Osteocyte (in vitro differentiated cells): ENCODE data around the gene RNF224. TPM values are rescaled to one million over a fixed set of nuclear protein-coding genes. Genes with fewer than 3 reads are reported as not detected.

ENCODE experiments used
- DNase-seq: peaks from one replicate; pipeline ENCODE4 v3.0.0; 2021; ENCODE audit warnings: mixed read lengths; ENCODE audit not compliant: unreplicated experiment; ENCODE audit errors: extremely low spot score
- H3K27ac Mint-ChIP-seq: one replicate; pipeline ENCODE4 v1.8.0; 2021; ENCODE audit warnings: mild to moderate bottlenecking, mixed read lengths; ENCODE audit not compliant: unreplicated experiment
- H3K27me3 Mint-ChIP-seq: one replicate; pipeline ENCODE4 v1.8.0; 2021; ENCODE audit warnings: mixed read lengths; ENCODE audit not compliant: unreplicated experiment
- H3K36me3 Mint-ChIP-seq: one replicate; pipeline ENCODE4 v1.8.0; 2021; ENCODE audit warnings: mixed read lengths; ENCODE audit not compliant: unreplicated experiment
- H3K4me1 Mint-ChIP-seq: one replicate; pipeline ENCODE4 v1.8.0; 2021; ENCODE audit warnings: mixed read lengths; ENCODE audit not compliant: unreplicated experiment
- H3K4me3 Mint-ChIP-seq: one replicate; pipeline ENCODE4 v1.8.0; 2021; ENCODE audit warnings: mild to moderate bottlenecking, moderate library complexity, mixed read lengths; ENCODE audit not compliant: unreplicated experiment
- H3K9me3 Mint-ChIP-seq: one replicate; pipeline ENCODE4 v1.8.0; 2021; ENCODE audit warnings: mixed read lengths; ENCODE audit not compliant: unreplicated experiment
- total RNA-seq: library from RNA; stranded (reverse); gene quantifications from 2 replicates; pipeline ENCODE4 v1.2.1, GENCODE V29; 2021
- TF ChIP-seq, protein P1 (sequence below): fragments of 200-600 bp; sonication (generic); IDR thresholded peaks from 2 replicates; pipeline ENCODE4 v1.5.0; 2021; ENCODE audit warnings: antibody characterized with exemption, mild to moderate bottlenecking, moderate library complexity

RNF224 gene
- total RNA-seq, 1 donor from 2014 or later = not detected

DNA sequence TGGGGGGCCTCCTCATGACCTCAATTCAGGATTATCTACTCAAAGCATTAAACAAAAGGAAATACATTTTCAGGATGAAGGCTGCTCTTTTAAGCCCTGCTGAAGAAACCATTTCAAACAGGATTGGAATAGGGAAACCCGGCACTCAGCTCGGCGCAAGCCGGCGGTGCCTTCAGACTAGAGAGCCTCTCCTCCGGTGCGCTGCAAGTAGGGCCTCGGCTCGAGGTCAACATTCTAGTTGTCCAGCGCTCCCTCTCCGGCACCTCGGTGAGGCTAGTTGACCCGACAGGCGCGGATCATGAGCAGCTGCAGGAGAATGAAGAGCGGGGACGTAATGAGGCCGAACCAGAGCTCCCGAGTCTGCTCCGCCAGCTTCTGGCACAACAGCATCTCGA, 22.6 kb upstream of the RNF224 start:
- TF ChIP-seq, protein P1, sequence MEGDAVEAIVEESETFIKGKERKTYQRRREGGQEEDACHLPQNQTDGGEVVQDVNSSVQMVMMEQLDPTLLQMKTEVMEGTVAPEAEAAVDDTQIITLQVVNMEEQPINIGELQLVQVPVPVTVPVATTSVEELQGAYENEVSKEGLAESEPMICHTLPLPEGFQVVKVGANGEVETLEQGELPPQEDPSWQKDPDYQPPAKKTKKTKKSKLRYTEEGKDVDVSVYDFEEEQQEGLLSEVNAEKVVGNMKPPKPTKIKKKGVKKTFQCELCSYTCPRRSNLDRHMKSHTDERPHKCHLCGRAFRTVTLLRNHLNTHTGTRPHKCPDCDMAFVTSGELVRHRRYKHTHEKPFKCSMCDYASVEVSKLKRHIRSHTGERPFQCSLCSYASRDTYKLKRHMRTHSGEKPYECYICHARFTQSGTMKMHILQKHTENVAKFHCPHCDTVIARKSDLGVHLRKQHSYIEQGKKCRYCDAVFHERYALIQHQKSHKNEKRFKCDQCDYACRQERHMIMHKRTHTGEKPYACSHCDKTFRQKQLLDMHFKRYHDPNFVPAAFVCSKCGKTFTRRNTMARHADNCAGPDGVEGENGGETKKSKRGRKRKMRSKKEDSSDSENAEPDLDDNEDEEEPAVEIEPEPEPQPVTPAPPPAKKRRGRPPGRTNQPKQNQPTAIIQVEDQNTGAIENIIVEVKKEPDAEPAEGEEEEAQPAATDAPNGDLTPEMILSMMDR = no peak
- peaks cover 8% of the 10 kb centered on the region for H3K36me3 Mint-ChIP-seq
- peak overlapping the region; percentile 86 for H3K4me3 Mint-ChIP-seq
- no peaks in the 10 kb centered on the region for H3K27me3 Mint-ChIP-seq
- no peak for DNase-seq
- no peaks in the 10 kb centered on the region for H3K9me3 Mint-ChIP-seq
- H3K27ac Mint-ChIP-seq = peak overlapping the region; percentile 79
- H3K4me1 Mint-ChIP-seq = peaks cover 49% of the 10 kb centered on the region

DNA sequence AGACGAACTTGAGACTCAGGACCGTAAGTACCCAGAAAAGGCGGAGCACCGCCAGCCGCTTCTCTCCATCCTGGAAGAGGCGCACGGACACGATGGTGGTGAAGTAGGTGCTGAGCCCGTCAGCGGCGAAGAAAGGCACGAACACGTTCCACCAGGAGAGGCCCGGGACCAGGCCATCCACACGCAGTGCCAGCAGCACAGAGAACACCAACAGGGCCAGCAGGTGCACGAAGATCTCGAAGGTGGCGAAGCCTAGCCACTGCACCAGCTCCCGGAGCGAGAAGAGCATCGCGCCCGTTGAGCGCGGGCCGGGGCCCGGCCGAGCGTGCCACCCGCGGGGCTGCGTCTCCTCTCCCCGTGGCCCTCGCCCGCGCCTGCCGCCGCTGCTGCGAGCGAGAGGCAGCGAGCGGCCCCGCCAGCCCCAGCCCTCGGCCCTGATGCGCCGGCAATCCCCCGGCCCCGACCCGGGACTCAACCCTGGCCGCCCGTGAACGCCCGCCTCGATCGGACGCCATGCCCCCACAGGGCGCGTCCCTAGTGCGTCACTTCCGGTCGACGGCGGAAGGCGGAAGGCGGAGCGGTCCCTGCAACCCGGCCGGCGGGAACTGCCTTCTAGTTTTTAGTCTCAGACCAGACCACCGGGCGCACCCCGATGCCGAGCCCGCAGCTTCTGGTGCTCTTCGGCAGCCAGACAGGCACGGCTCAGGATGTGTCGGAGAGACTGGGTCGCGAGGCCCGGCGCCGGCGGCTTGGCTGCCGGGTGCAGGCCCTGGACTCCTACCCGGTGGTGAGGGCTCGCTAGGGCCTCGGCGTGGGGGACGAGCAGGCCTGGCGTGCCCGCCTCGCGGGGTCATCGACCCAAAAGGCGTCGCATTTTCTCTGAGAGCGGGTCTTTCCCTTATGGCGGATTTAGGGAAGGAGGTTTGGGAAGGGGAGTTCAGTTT, 21.9 kb upstream of the RNF224 start, which contains the start of the genes NDOR1 and TMEM203:
TSS of gene NDOR1 (plus strand) at position 575 of the 944 bp plus-strand sequence. CDS start at position 653, 78 bp downstream.
TSS of gene TMEM203 (minus strand) at position 523 of the 944 bp plus-strand sequence. CDS start at position 289, 234 bp downstream.
- H3K36me3 Mint-ChIP-seq = peaks cover 8% of the 10 kb centered on the region
- peaks cover 49% of the 10 kb centered on the region for H3K4me1 Mint-ChIP-seq
- H3K27me3 Mint-ChIP-seq = no peaks in the 10 kb centered on the region
- TF ChIP-seq, protein P1 = no peak
- no peaks in the 10 kb centered on the region for H3K9me3 Mint-ChIP-seq
- peak within 1 kb of the TSS; percentile 86 for H3K4me3 Mint-ChIP-seq
- DNase-seq = peak; percentile 95
- peak within 1 kb of the TSS; percentile 85 for H3K27ac Mint-ChIP-seq

DNA sequence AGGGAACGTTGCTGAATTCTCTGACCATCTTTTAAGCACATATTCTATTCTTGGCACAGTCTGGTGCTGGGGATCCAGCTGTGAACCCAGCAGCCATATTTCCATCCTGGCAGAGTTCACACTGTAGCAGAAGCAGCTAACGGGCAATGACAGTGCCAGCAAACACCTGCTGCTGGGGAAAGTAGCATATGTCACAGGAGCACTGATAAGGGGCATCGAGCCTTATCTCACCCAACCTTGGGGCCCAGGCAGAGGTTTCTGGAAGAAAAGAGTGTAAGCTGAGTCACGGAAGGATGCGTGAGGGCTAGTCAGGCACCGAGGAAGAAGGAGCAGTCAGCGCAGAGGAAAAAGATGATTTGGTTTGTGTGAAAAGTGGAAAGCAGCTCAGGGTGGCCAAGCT, 20.7 kb upstream of the RNF224 start:
- TF ChIP-seq, protein P1 = no peak
- Mint-ChIP-seq H3K4me1 (peaks cover 41% of the 10 kb centered on the region), H3K4me3 (peak overlapping the region; percentile 86), H3K27me3 (no peaks in the 10 kb centered on the region), H3K9me3 (no peaks in the 10 kb centered on the region), H3K27ac (peak overlapping the region; percentile 19), H3K36me3 (peaks cover 8% of the 10 kb centered on the region)
- DNase-seq = no peak

DNA sequence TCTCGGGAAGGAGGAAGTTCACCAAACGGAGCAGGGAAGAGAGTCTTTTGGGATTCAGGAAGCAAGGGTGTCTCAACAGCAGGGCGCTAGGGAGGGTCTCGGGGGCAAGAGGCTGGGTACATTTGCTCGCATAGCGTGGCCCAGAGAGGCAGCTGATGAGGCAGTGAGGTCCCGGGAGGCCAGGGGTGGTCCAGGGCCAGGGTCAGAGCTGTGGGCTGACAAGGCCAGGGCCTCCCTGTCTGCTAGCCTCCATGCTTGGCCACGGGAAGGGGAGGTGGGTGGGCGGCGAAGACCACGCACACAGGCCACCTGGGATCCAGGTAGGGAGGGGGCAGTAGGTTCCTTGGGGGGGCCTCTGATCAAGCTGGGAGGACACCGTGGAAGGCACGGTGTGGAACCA, 15.8 kb upstream of the RNF224 start:
- TF ChIP-seq, protein P1 = no peak
- DNase-seq = no peak
- H3K27me3 Mint-ChIP-seq = no peaks in the 10 kb centered on the region
- H3K4me3 Mint-ChIP-seq = no peak overlapping the region
- peaks cover 11% of the 10 kb centered on the region for H3K36me3 Mint-ChIP-seq
- peaks cover 10% of the 10 kb centered on the region for H3K4me1 Mint-ChIP-seq
- no peak overlapping the region for H3K27ac Mint-ChIP-seq
- H3K9me3 Mint-ChIP-seq = no peaks in the 10 kb centered on the region

DNA sequence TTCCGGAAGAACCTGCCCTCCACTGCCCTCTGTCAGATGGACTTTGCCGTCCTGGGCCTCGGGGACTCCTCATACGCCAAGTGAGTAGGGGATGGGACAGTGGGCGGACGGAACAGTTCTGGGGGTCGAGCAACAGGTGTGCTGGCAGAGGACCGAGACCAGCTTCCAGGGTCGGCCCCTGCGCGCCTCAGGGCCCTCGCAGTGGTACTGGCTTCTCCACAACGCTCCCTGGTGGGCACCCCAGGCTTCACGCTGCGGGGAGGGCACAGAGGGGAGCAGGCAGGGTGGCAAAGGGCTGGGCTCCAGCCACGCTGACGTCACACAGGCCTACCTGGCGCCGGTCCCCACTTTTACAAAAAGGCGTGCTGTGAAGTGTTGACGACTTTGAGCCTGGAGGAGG, 14.8 kb upstream of the RNF224 start:
- no peak overlapping the region for H3K4me3 Mint-ChIP-seq
- H3K27ac Mint-ChIP-seq = no peak overlapping the region
- no peak for DNase-seq
- TF ChIP-seq, protein P1 = no peak
- H3K27me3 Mint-ChIP-seq = no peaks in the 10 kb centered on the region
- peaks cover under 1% of the 10 kb centered on the region for H3K4me1 Mint-ChIP-seq
- no peaks in the 10 kb centered on the region for H3K9me3 Mint-ChIP-seq
- H3K36me3 Mint-ChIP-seq = peaks cover 5% of the 10 kb centered on the region
